GM19043 (cell line): ENCODE results near the gene SORL1.
"Not testable (repeated sequence)": the region's sequence is repeated elsewhere in the genome, so short reads cannot be mapped to it uniquely, and the experiment has no call there.

Source experiments
- ATAC-seq: cut with Tn5 transposase; IDR thresholded peaks from one replicate; pipeline ENCODE4 v1.9.1; 2021; ENCODE audit warnings: low read depth; ENCODE audit not compliant: unreplicated experiment

SORL1 gene

GRCh38 chr11:121608545-121609098 is 156.5 kb downstream of the SORL1 start:
- ATAC-seq, result no peak

GRCh38 chr11:121610706-121611105 is 158.6 kb downstream of the SORL1 start:
- ATAC-seq, result no peak

- ATAC-seq, result no peak
Observed at GRCh38 chr11:121611242-121611641, 159.1 kb downstream of the SORL1 start.

GRCh38 chr11:121613724-121614123 is 161.6 kb downstream of the SORL1 start:
- no peak for ATAC-seq

GRCh38 chr11:121614636-121615240 is 162.6 kb downstream of the SORL1 start:
- no peak for ATAC-seq

GRCh38 chr11:121615501-121615900 is 163.4 kb downstream of the SORL1 start:
- ATAC-seq, result no peak

GRCh38 chr11:121618516-121618915 is 166.4 kb downstream of the SORL1 start:
- no peak for ATAC-seq

- ATAC-seq, result no peak
Observed at GRCh38 chr11:121625777-121626506, 173.8 kb downstream of the SORL1 start.

- ATAC-seq, result no peak
Observed at GRCh38 chr11:121626507-121626875, 174.4 kb downstream of the SORL1 start.

- no peak for ATAC-seq
Observed at GRCh38 chr11:121626980-121627379, 174.9 kb downstream of the SORL1 start.

- ATAC-seq, result no peak
Observed at GRCh38 chr11:121630041-121630440, 177.9 kb downstream of the SORL1 start.

- ATAC-seq, result no peak
Observed at GRCh38 chr11:121631456-121631855, 179.3 kb downstream of the SORL1 start.

- ATAC-seq, result no peak
Observed at GRCh38 chr11:121634273-121634672, 182.2 kb downstream of the SORL1 start.

GRCh38 chr11:121634889-121635288 is 182.8 kb downstream of the SORL1 start:
- no peak for ATAC-seq

GRCh38 chr11:121636081-121636799 is 184.1 kb downstream of the SORL1 start:
- ATAC-seq, result no peak

- no peak for ATAC-seq
Observed at GRCh38 chr11:121636800-121637176, 184.7 kb downstream of the SORL1 start.

- ATAC-seq, result not testable (repeated sequence)
Observed at GRCh38 chr11:121637587-121637986, 185.5 kb downstream of the SORL1 start.

GRCh38 chr11:121643479-121644186 is 191.5 kb downstream of the SORL1 start:
- no peak for ATAC-seq

GRCh38 chr11:121644187-121644512 is 192.0 kb downstream of the SORL1 start:
- ATAC-seq, result no peak

GRCh38 chr11:121645001-121645400 is 192.9 kb downstream of the SORL1 start:
- ATAC-seq, result no peak

GRCh38 chr11:121645596-121645995 is 193.5 kb downstream of the SORL1 start:
- ATAC-seq, result no peak
